H1 (cell line): ENCODE data around the gene COL2A1. TPM values are rescaled to one million over a fixed set of nuclear protein-coding genes. Genes with fewer than 3 reads are reported as not detected.

Experiments
- ASH2L ChIP-seq: fragments of 200-600, 300-600 bp; sonication (generic); IDR thresholded peaks from one replicate; pipeline ENCODE4 v1.7.1; 2017; ENCODE audit warnings: low read length
- CTBP2 ChIP-seq: IDR thresholded peaks from 2 replicates; pipeline ENCODE4 v1.7.0; 2011; ENCODE audit warnings: borderline replicate concordance, mild to moderate bottlenecking, moderate library complexity, mixed read lengths, low read length; ENCODE audit not compliant: insufficient read depth, insufficient read length
- EP300 ChIP-seq, 2 experiments: IDR thresholded peaks; 1 replicate in 1 of 2; 2 replicates in 1 of 2; pipeline ENCODE4 v1.6.1; 2011 to 2012; ENCODE audit warnings: low read depth in 2 of 2, low read length in 2 of 2, mild to moderate bottlenecking in 2 of 2, borderline replicate concordance in 1 of 2, inconsistent platforms in 1 of 2, moderate library complexity in 1 of 2
- EZH2 ChIP-seq: fragments of 200-600 bp; sonication (generic); IDR thresholded peaks from 2 replicates; pipeline ENCODE4 v1.7.1; 2012; ENCODE audit warnings: low read depth, mild to moderate bottlenecking, moderate library complexity, low read length, inconsistent platforms; ENCODE audit not compliant: severe bottlenecking
- GABPA ChIP-seq: IDR thresholded peaks from 2 replicates; pipeline ENCODE4 v1.6.1; 2011; ENCODE audit warnings: mild to moderate bottlenecking, low read length, moderate library complexity, borderline replicate concordance; ENCODE audit not compliant: insufficient read depth
- KDM4A ChIP-seq: IDR thresholded peaks from one replicate; pipeline ENCODE4 v1.7.1; 2012; ENCODE audit warnings: low read depth, mild to moderate bottlenecking, moderate library complexity, low read length, inconsistent platforms; ENCODE audit not compliant: severe bottlenecking
- SUZ12 ChIP-seq: fragments of 200-600 bp; sonication (generic); IDR thresholded peaks from 2 replicates; pipeline ENCODE4 v1.6.1; 2012; ENCODE audit warnings: mild to moderate bottlenecking, inconsistent platforms, low read length, moderate library complexity, mixed read lengths
- TAF1 ChIP-seq: IDR thresholded peaks from 2 replicates; pipeline ENCODE4 v1.6.1; 2011; ENCODE audit warnings: mild to moderate bottlenecking, low read depth, low read length
- TAF7 ChIP-seq: optimal IDR thresholded peaks from 2 replicates; pipeline ENCODE3; 2011; ENCODE audit warnings: low read depth, mild to moderate bottlenecking, inconsistent platforms, low read length, moderate library complexity, borderline replicate concordance
- TBP ChIP-seq: IDR thresholded peaks from 2 replicates; pipeline ENCODE4 v1.6.1; 2011; ENCODE audit warnings: low read depth, low read length, improper control_type of control experiment
- TCF12 ChIP-seq: IDR thresholded peaks from 2 replicates; pipeline ENCODE4 v1.6.1; 2011; ENCODE audit warnings: low read depth, mild to moderate bottlenecking, low read length
- polyA plus RNA-seq, 7 experiments: library from polyadenylated mRNA; depleted of rRNA in 3 of 7; stranded (reverse) in 5 of 7; unstranded in 2 of 7; fragments of >200 nt in 5 of 7; fragments of 200-250 nt in 2 of 7; gene quantifications; 1 replicate in 5 of 7; 2 replicates in 1 of 7; 4 replicates in 1 of 7; pipeline versions ENCODE4 v1.2.1 to v1.2.3, GENCODE V29; 2011 to 2013; ENCODE audit warnings: missing spikeins in 2 of 7, mixed read lengths in 2 of 7
- total RNA-seq: library from RNA; stranded (reverse); fragmentation: NEBNext Ultra II Directional; extraction: Animal tissue kit (Norgen Biotek cat#: 25700); gene quantifications from 2 replicates; pipeline ENCODE4 v1.2.1, GENCODE V29; 2021
- TF ChIP-seq, protein P1 (sequence below): IDR thresholded peaks from 2 replicates; pipeline ENCODE4 v1.6.1; 2012; ENCODE audit warnings: inconsistent platforms
- TF ChIP-seq, protein P2 (sequence below): IDR thresholded peaks from 2 replicates; pipeline ENCODE4 v1.6.1; 2012; ENCODE audit warnings: inconsistent platforms

Gene COL2A1
- total and polyA plus RNA-seq, 2 of the 8 experiments (the other 6 are each of a cell fraction or from before 2014, with no cell fraction given) = 4.2 to 14.6 TPM

- TF ChIP-seq ASH2L = no peak
- TF ChIP-seq, protein P1, sequence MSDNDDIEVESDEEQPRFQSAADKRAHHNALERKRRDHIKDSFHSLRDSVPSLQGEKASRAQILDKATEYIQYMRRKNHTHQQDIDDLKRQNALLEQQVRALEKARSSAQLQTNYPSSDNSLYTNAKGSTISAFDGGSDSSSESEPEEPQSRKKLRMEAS = peak; percentile 71; the same call in 1 of the 2 replicates
- peak; percentile 32 for TF ChIP-seq CTBP2
- peak in 1 of 2 experiments; percentile 35; a peak in 1 of 3 replicates for TF ChIP-seq EP300 (IDR thresholded peaks at IDR 0.05; ENCODE audit: borderline replicate concordance in 1 of 2, low read depth in 2 of 2, low read length in 2 of 2)
- TF ChIP-seq GABPA = peak; percentile 46; the same call in 1 of the 2 replicates
- peak; percentile 63 for TF ChIP-seq KDM4A
- TF ChIP-seq TAF7 = peak; percentile 64
- TF ChIP-seq, protein P2, sequence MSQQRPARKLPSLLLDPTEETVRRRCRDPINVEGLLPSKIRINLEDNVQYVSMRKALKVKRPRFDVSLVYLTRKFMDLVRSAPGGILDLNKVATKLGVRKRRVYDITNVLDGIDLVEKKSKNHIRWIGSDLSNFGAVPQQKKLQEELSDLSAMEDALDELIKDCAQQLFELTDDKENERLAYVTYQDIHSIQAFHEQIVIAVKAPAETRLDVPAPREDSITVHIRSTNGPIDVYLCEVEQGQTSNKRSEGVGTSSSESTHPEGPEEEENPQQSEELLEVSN = peak; percentile 73
- 0 out of 2 replicates have a peak, but pooled peaks have one; percentile 24 for TF ChIP-seq TCF12
- peak; percentile 66 for TF ChIP-seq TAF1
- TF ChIP-seq SUZ12 = no peak; the same call in 1 of the 2 replicates
- TF ChIP-seq TBP = peak; percentile 24
- TF ChIP-seq EZH2 = peak; percentile 77
These were observed at the start of gene COL2A1 (continued) for GRCh38 chr12:48004053-48004941.
